GM19372 (cell line): ENCODE results near the gene FRG1.
"Not testable (repeated sequence)": the region's sequence is repeated elsewhere in the genome, so short reads cannot be mapped to it uniquely, and the experiment has no call there.

Experiments
- ATAC-seq: cut with Tn5 transposase; IDR thresholded peaks from one replicate; pipeline ENCODE4 v1.9.1; 2021; ENCODE audit warnings: mild to moderate bottlenecking, low read depth, moderate library complexity; ENCODE audit not compliant: unreplicated experiment

Gene FRG1

GRCh38 chr4:189984661-189985060 is 44.0 kb downstream of the FRG1 start:
- ATAC-seq = not testable (repeated sequence)

GRCh38 chr4:189985651-189986243 is 45.1 kb downstream of the FRG1 start:
- ATAC-seq = not testable (repeated sequence)

- ATAC-seq = no peak
Observed at GRCh38 chr4:189988877-189989431, 48.3 kb downstream of the FRG1 start.

GRCh38 chr4:189989941-189990340 is 49.3 kb downstream of the FRG1 start:
- ATAC-seq = not testable (repeated sequence)
